GM23248 (cell line): ENCODE data around the gene DIO2. TPM values are rescaled to one million over a fixed set of nuclear protein-coding genes. Genes with fewer than 3 reads are reported as not detected.

Experiments used
- DNase-seq: peaks from one replicate; pipeline ENCODE4 v3.0.0-alpha.2; 2015
- H2AFZ ChIP-seq: fragments of 200-600 bp; sonication (generic); 2 replicates; pipeline ENCODE4 v1.6.1; 2016; ENCODE audit warnings: antibody characterized with exemption
- H3F3A ChIP-seq: fragments of 200-600 bp; sonication (generic); 2 replicates; pipeline ENCODE4 v1.6.1; 2016; ENCODE audit warnings: mild to moderate bottlenecking, antibody characterized with exemption, mixed run types; ENCODE audit not compliant: insufficient read depth
- H3K27ac ChIP-seq: fragments of 200-600 bp; sonication (generic); 2 replicates; pipeline ENCODE4 v1.5.1; 2016; ENCODE audit warnings: mild to moderate bottlenecking
- H3K27me3 ChIP-seq: fragments of 200-600 bp; sonication (generic); replicated peaks from 2 replicates; pipeline ENCODE4 v1.6.1; 2016; ENCODE audit warnings: mild to moderate bottlenecking; ENCODE audit not compliant: insufficient read depth
- H3K36me3 ChIP-seq: fragments of 200-600 bp; sonication (generic); 2 replicates; pipeline ENCODE4 v1.6.1; 2016; ENCODE audit warnings: low read depth, mild to moderate bottlenecking
- H3K4me1 ChIP-seq: fragments of 200-600 bp; sonication (generic); 2 replicates; pipeline ENCODE4 v1.6.1; 2016; ENCODE audit warnings: mild to moderate bottlenecking; ENCODE audit not compliant: insufficient read depth
- H3K4me2 ChIP-seq: fragments of 200-600 bp; sonication (generic); one replicate; pipeline ENCODE4 v1.6.1; 2016; ENCODE audit warnings: mild to moderate bottlenecking; ENCODE audit not compliant: unreplicated experiment
- H3K4me3 ChIP-seq: fragments of 200-600 bp; sonication (generic); 2 replicates; pipeline ENCODE4 v1.5.1; 2016; ENCODE audit warnings: mild to moderate bottlenecking
- H3K79me2 ChIP-seq: fragments of 200-600 bp; sonication (generic); 2 replicates; pipeline ENCODE4 v1.6.1; 2016; ENCODE audit warnings: mild to moderate bottlenecking; ENCODE audit not compliant: insufficient read depth
- H3K9ac ChIP-seq: fragments of 200-600 bp; sonication (generic); 2 replicates; pipeline ENCODE4 v1.6.1; 2016; ENCODE audit warnings: mild to moderate bottlenecking
- H3K9me2 ChIP-seq: fragments of 200-600 bp; sonication (generic); 2 replicates; pipeline ENCODE4 v1.6.1; 2016; ENCODE audit warnings: mixed run types, mild to moderate bottlenecking, moderate library complexity; ENCODE audit not compliant: insufficient read depth
- H3K9me3 ChIP-seq: fragments of 200-600 bp; sonication (generic); one replicate; pipeline ENCODE4 v1.6.1; 2017; ENCODE audit warnings: low read depth
- H4K20me1 ChIP-seq: fragments of 200-600 bp; sonication (generic); 2 replicates; pipeline ENCODE4 v1.6.0; 2016; ENCODE audit not compliant: insufficient read depth
- EZH2 ChIP-seq: fragments of 200-600 bp; sonication (generic); IDR thresholded peaks from 2 replicates; pipeline ENCODE4 v1.6.1; 2018; ENCODE audit warnings: antibody characterized with exemption, mild to moderate bottlenecking; ENCODE audit not compliant: insufficient read depth, poor library complexity, severe bottlenecking
- EZH2phosphoT487 ChIP-seq: fragments of 200-600 bp; sonication (generic); IDR thresholded peaks from 2 replicates; pipeline ENCODE4 v1.6.1; 2018; ENCODE audit warnings: antibody characterized with exemption, moderate library complexity, mild to moderate bottlenecking, low read depth; ENCODE audit not compliant: insufficient read depth
- WGBS, 2 experiments: methylation state at CpG; one replicate each; pipeline ENCODE4 v1.1.6; 2015 to 2017; ENCODE audit warnings: low lambda C conversion rate in 2 of 2, low coverage in 1 of 2; ENCODE audit errors: missing lambda C conversion rate in 2 of 2; 5-methylcytosine and 5-hydroxymethylcytosine counted together
- in situ Hi-C: fragments of 300-500 bp; cut with MboI; formaldehyde crosslinking; loops from 2 replicates; pipeline ENCODE4 v1.15.0; 2020
- polyA plus RNA-seq: library from polyadenylated mRNA; unstranded; fragments of >200 nt; fragmentation: Nextera tagmentation; extraction: Ambion mirVana; gene quantifications from 2 replicates; pipeline ENCODE4 v1.2.1, GENCODE V29; 2016
- total RNA-seq: library from RNA; depleted of rRNA; stranded (reverse); fragments of >200 nt; shearing (Covaris generic); gene quantifications from 2 replicates; pipeline ENCODE4 v1.2.3, GENCODE V29; 2014

Gene DIO2
- total and polyA plus RNA-seq, 2 experiments from 2014 or later, result 29.6 to 45.4 TPM

GRCh38 chr14:80188571-80188970 lies 22.7 kb downstream of the DIO2 start:
- Histone ChIP-seq H3K9me2 (no peaks in the 10 kb centered on the region), H2AFZ (no peak overlapping the region), H3K4me2 (no peak overlapping the region), H3K27ac (no peak overlapping the region), H4K20me1 (no peaks in the 10 kb centered on the region), H3K4me3 (no peak overlapping the region), H3K9ac (no peak overlapping the region), H3K36me3 (no peaks in the 10 kb centered on the region), H3K27me3 (no peaks in the 10 kb centered on the region), H3K79me2 (no peaks in the 10 kb centered on the region), H3K9me3 (no peaks in the 10 kb centered on the region), H3F3A (no peaks in the 10 kb centered on the region), H3K4me1 (no peaks in the 10 kb centered on the region)
- in situ Hi-C loops, result no loop called here
- WGBS, 2 experiments, result 92 to 95% methylated on average over 6 of the region's 6 CpGs
- no peak for DNase-seq
- TF ChIP-seq EZH2, result no peak
- no peak for TF ChIP-seq EZH2phosphoT487

GRCh38 chr14:80186301-80186800 lies 25.0 kb downstream of the DIO2 start:
- H3K9ac ChIP-seq, result no peak overlapping the region
- H3K4me1 ChIP-seq, result no peaks in the 10 kb centered on the region
- H3K27ac ChIP-seq, result no peak overlapping the region
- no peak for TF ChIP-seq EZH2
- no peak for TF ChIP-seq EZH2phosphoT487
- H3K9me2 ChIP-seq, result no peaks in the 10 kb centered on the region
- in situ Hi-C loops, result no loop called here
- no peaks in the 10 kb centered on the region for H3K9me3 ChIP-seq
- no peaks in the 10 kb centered on the region for H3F3A ChIP-seq
- H3K36me3 ChIP-seq, result no peaks in the 10 kb centered on the region
- DNase-seq, result no peak
- no peaks in the 10 kb centered on the region for H3K79me2 ChIP-seq
- H3K4me2 ChIP-seq, result no peak overlapping the region
- H2AFZ ChIP-seq, result no peak overlapping the region
- no peaks in the 10 kb centered on the region for H4K20me1 ChIP-seq
- H3K27me3 ChIP-seq, result no peaks in the 10 kb centered on the region
- H3K4me3 ChIP-seq, result no peak overlapping the region
- WGBS, 2 experiments, result 84% methylated on average over 9 of the region's 9 CpGs

- no peak for TF ChIP-seq EZH2phosphoT487
- Histone ChIP-seq H4K20me1 (no peaks in the 10 kb centered on the region), H3K79me2 (no peaks in the 10 kb centered on the region), H3K9ac (no peak overlapping the region), H3K36me3 (no peaks in the 10 kb centered on the region), H3K27me3 (0 out of 2 replicates have a peak, but pooled peaks cover 6% of the 10 kb centered on the region), H3K4me2 (no peak overlapping the region), H3K27ac (no peak overlapping the region), H3F3A (0 out of 2 replicates have a peak, but pooled peaks cover 8% of the 10 kb centered on the region), H3K9me3 (no peaks in the 10 kb centered on the region), H3K4me1 (0 out of 2 replicates have a peak, but pooled peaks cover 11% of the 10 kb centered on the region), H3K9me2 (no peaks in the 10 kb centered on the region), H3K4me3 (no peak overlapping the region), H2AFZ (no peak overlapping the region)
- in situ Hi-C loops, result no loop called here
- no peak for DNase-seq
These were observed 34.4 kb downstream of the DIO2 start for GRCh38 chr14:80176893-80177292.

GRCh38 chr14:80172375-80173051 lies 38.8 kb downstream of the DIO2 start:
- 60 to 66% methylated on average over 3 of the region's 3 CpGs for WGBS, 2 experiments
- in situ Hi-C loops, result no loop called here

More at GRCh38 chr14:80172375-80173051, 38.8 kb downstream of the DIO2 start:
- Histone ChIP-seq H2AFZ (no peak overlapping the region), H3K9ac (no peak overlapping the region), H3K27ac (no peak overlapping the region), H4K20me1 (no peaks in the 10 kb centered on the region), H3K36me3 (no peaks in the 10 kb centered on the region), H3K4me1 (0 out of 2 replicates have a peak, but pooled peaks cover 11% of the 10 kb centered on the region), H3K27me3 (no peaks in the 10 kb centered on the region), H3F3A (0 out of 2 replicates have a peak, but pooled peaks cover 8% of the 10 kb centered on the region), H3K79me2 (no peaks in the 10 kb centered on the region), H3K4me2 (no peak overlapping the region), H3K4me3 (no peak overlapping the region), H3K9me3 (no peaks in the 10 kb centered on the region), H3K9me2 (no peaks in the 10 kb centered on the region)
- no peak for TF ChIP-seq EZH2
- peak; percentile 55 for DNase-seq
